ENCODE data around the gene SMC6.

DNA sequence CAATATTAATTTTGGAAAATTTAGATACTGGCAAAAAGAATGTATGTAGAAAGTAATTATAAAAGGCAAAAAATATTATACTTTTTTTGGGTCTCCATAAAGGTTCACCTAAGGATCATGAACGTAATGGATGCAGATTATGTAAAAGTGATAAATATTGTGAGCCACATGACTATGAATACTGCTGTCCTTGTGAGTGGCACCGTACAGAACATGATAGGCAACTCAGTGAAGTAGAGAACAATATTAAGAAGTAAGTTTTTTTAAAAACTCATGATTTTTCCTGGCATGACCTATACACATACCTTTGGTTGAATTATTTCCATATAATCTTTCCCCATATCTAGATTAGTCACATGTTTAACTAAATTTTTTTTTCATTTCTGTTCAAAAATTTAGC lies 18.9 kb upstream of the SMC6 start:
- TF ChIP-seq CTCF (IDR thresholded peaks at IDR 0.05) (no peak), POLR2A (IDR thresholded peaks at IDR 0.05) (no peak)

All from thyroid gland (tissue), 4 donors.